ENCODE results near the gene PCBP3.
"Not testable (repeated sequence)": the region's sequence is repeated elsewhere in the genome, so short reads cannot be mapped to it uniquely, and the experiment has no call there.

PCBP3 gene

GRCh38 chr21:45895778-45896370, 252.3 kb downstream of the PCBP3 start:
- no peaks in the 10 kb centered on the region for H3K9me3 ChIP-seq (ENCODE audit: control insufficient read depth, low read length)
- H3K9ac ChIP-seq (ENCODE audit: low read length) = no peak overlapping the region
- no peaks in the 10 kb centered on the region for H3K4me1 ChIP-seq (ENCODE audit: control insufficient read depth, insufficient read depth, low read length)
- H3K36me3 ChIP-seq (ENCODE audit: control insufficient read depth, insufficient read depth, low read length) = no peaks in the 10 kb centered on the region
- H3K27me3 ChIP-seq (ENCODE audit: control insufficient read depth, insufficient read depth, low read length) = no peaks in the 10 kb centered on the region
- no peak overlapping the region for H3K4me3 ChIP-seq (ENCODE audit: low read length)

- H3K27me3 ChIP-seq (ENCODE audit: control insufficient read depth, insufficient read depth, low read length); H3K9me3 ChIP-seq (ENCODE audit: control insufficient read depth, low read length); H3K9ac ChIP-seq (ENCODE audit: low read length); H3K4me1 ChIP-seq (ENCODE audit: control insufficient read depth, insufficient read depth, low read length); H3K36me3 ChIP-seq (ENCODE audit: control insufficient read depth, insufficient read depth, low read length); H3K4me3 ChIP-seq (ENCODE audit: low read length): not testable (repeated sequence)
These were observed 252.9 kb downstream of the PCBP3 start for GRCh38 chr21:45896431-45896830.

- H3K36me3 ChIP-seq (ENCODE audit: control insufficient read depth, insufficient read depth, low read length) = no peaks in the 10 kb centered on the region
- H3K4me3 ChIP-seq (ENCODE audit: low read length) = no peak overlapping the region
- no peaks in the 10 kb centered on the region for H3K27me3 ChIP-seq (ENCODE audit: control insufficient read depth, insufficient read depth, low read length)
- H3K9me3 ChIP-seq (ENCODE audit: control insufficient read depth, low read length) = no peaks in the 10 kb centered on the region
- no peaks in the 10 kb centered on the region for H3K4me1 ChIP-seq (ENCODE audit: control insufficient read depth, insufficient read depth, low read length)
- no peak overlapping the region for H3K9ac ChIP-seq (ENCODE audit: low read length)
These were observed 253.9 kb downstream of the PCBP3 start for GRCh38 chr21:45897191-45898027.

- Histone ChIP-seq H3K9me3 (ENCODE audit: control insufficient read depth, low read length) (no peaks in the 10 kb centered on the region), H3K36me3 (ENCODE audit: control insufficient read depth, insufficient read depth, low read length) (no peaks in the 10 kb centered on the region), H3K4me1 (ENCODE audit: control insufficient read depth, insufficient read depth, low read length) (no peaks in the 10 kb centered on the region), H3K4me3 (ENCODE audit: low read length) (no peak overlapping the region), H3K9ac (ENCODE audit: low read length) (no peak overlapping the region), H3K27me3 (ENCODE audit: control insufficient read depth, insufficient read depth, low read length) (no peaks in the 10 kb centered on the region)
These were observed 254.5 kb downstream of the PCBP3 start for GRCh38 chr21:45898028-45898350.

GRCh38 chr21:45898781-45899180, 255.3 kb downstream of the PCBP3 start:
- Histone ChIP-seq H3K4me1 (ENCODE audit: control insufficient read depth, insufficient read depth, low read length) (no peaks in the 10 kb centered on the region), H3K36me3 (ENCODE audit: control insufficient read depth, insufficient read depth, low read length) (no peaks in the 10 kb centered on the region), H3K9ac (ENCODE audit: low read length) (no peak overlapping the region), H3K27me3 (ENCODE audit: control insufficient read depth, insufficient read depth, low read length) (no peaks in the 10 kb centered on the region), H3K4me3 (ENCODE audit: low read length) (no peak overlapping the region), H3K9me3 (ENCODE audit: control insufficient read depth, low read length) (no peaks in the 10 kb centered on the region)

GRCh38 chr21:45899317-45900033, 255.9 kb downstream of the PCBP3 start:
- H3K36me3 ChIP-seq (ENCODE audit: control insufficient read depth, insufficient read depth, low read length) = no peaks in the 10 kb centered on the region
- H3K9ac ChIP-seq (ENCODE audit: low read length) = no peak overlapping the region
- H3K9me3 ChIP-seq (ENCODE audit: control insufficient read depth, low read length) = no peaks in the 10 kb centered on the region
- no peak overlapping the region for H3K4me3 ChIP-seq (ENCODE audit: low read length)
- no peaks in the 10 kb centered on the region for H3K4me1 ChIP-seq (ENCODE audit: control insufficient read depth, insufficient read depth, low read length)
- no peaks in the 10 kb centered on the region for H3K27me3 ChIP-seq (ENCODE audit: control insufficient read depth, insufficient read depth, low read length)

GRCh38 chr21:45900034-45900868, 256.7 kb downstream of the PCBP3 start:
- Histone ChIP-seq H3K36me3 (ENCODE audit: control insufficient read depth, insufficient read depth, low read length) (no peaks in the 10 kb centered on the region), H3K4me3 (ENCODE audit: low read length) (no peak overlapping the region), H3K27me3 (ENCODE audit: control insufficient read depth, insufficient read depth, low read length) (no peaks in the 10 kb centered on the region), H3K9ac (ENCODE audit: low read length) (no peak overlapping the region), H3K9me3 (ENCODE audit: control insufficient read depth, low read length) (no peaks in the 10 kb centered on the region), H3K4me1 (ENCODE audit: control insufficient read depth, insufficient read depth, low read length) (no peaks in the 10 kb centered on the region)

- Histone ChIP-seq H3K9ac (ENCODE audit: low read length) (no peak overlapping the region), H3K36me3 (ENCODE audit: control insufficient read depth, insufficient read depth, low read length) (no peaks in the 10 kb centered on the region), H3K27me3 (ENCODE audit: control insufficient read depth, insufficient read depth, low read length) (no peaks in the 10 kb centered on the region), H3K9me3 (ENCODE audit: control insufficient read depth, low read length) (no peaks in the 10 kb centered on the region), H3K4me1 (ENCODE audit: control insufficient read depth, insufficient read depth, low read length) (no peaks in the 10 kb centered on the region), H3K4me3 (ENCODE audit: low read length) (no peak overlapping the region)
These were observed 257.7 kb downstream of the PCBP3 start for GRCh38 chr21:45901061-45901690.

GRCh38 chr21:45902292-45902995, 258.9 kb downstream of the PCBP3 start:
- no peaks in the 10 kb centered on the region for H3K36me3 ChIP-seq (ENCODE audit: control insufficient read depth, insufficient read depth, low read length)

GRCh38 chr21:45905196-45905595, 261.7 kb downstream of the PCBP3 start:
- Histone ChIP-seq H3K4me1 (ENCODE audit: control insufficient read depth, insufficient read depth, low read length) (no peaks in the 10 kb centered on the region), H3K27me3 (ENCODE audit: control insufficient read depth, insufficient read depth, low read length) (no peaks in the 10 kb centered on the region), H3K36me3 (ENCODE audit: control insufficient read depth, insufficient read depth, low read length) (no peaks in the 10 kb centered on the region), H3K9me3 (ENCODE audit: control insufficient read depth, low read length) (no peaks in the 10 kb centered on the region), H3K9ac (ENCODE audit: low read length) (no peak overlapping the region), H3K4me3 (ENCODE audit: low read length) (no peak overlapping the region)

More at GRCh38 chr21:45902292-45902995, 258.9 kb downstream of the PCBP3 start:
- Histone ChIP-seq H3K9me3 (ENCODE audit: control insufficient read depth, low read length) (no peaks in the 10 kb centered on the region), H3K27me3 (ENCODE audit: control insufficient read depth, insufficient read depth, low read length) (no peaks in the 10 kb centered on the region), H3K4me1 (ENCODE audit: control insufficient read depth, insufficient read depth, low read length) (no peaks in the 10 kb centered on the region), H3K9ac (ENCODE audit: low read length) (no peak overlapping the region), H3K4me3 (ENCODE audit: low read length) (no peak overlapping the region)

- H3K9ac ChIP-seq (ENCODE audit: low read length) = no peak overlapping the region
These were observed 262.8 kb downstream of the PCBP3 start for GRCh38 chr21:45906196-45906805.

More at GRCh38 chr21:45906196-45906805, 262.8 kb downstream of the PCBP3 start:
- no peaks in the 10 kb centered on the region for H3K9me3 ChIP-seq (ENCODE audit: control insufficient read depth, low read length)
- no peaks in the 10 kb centered on the region for H3K36me3 ChIP-seq (ENCODE audit: control insufficient read depth, insufficient read depth, low read length)
- no peaks in the 10 kb centered on the region for H3K27me3 ChIP-seq (ENCODE audit: control insufficient read depth, insufficient read depth, low read length)
- no peak overlapping the region for H3K4me3 ChIP-seq (ENCODE audit: low read length)
- H3K4me1 ChIP-seq (ENCODE audit: control insufficient read depth, insufficient read depth, low read length) = no peaks in the 10 kb centered on the region
